Measurements from ENCODE around the gene TRABD2A.

GRCh38 chr2:84844141-84844540 lies 36.7 kb downstream of the TRABD2A start:
- TF ChIP-seq, protein P1, sequence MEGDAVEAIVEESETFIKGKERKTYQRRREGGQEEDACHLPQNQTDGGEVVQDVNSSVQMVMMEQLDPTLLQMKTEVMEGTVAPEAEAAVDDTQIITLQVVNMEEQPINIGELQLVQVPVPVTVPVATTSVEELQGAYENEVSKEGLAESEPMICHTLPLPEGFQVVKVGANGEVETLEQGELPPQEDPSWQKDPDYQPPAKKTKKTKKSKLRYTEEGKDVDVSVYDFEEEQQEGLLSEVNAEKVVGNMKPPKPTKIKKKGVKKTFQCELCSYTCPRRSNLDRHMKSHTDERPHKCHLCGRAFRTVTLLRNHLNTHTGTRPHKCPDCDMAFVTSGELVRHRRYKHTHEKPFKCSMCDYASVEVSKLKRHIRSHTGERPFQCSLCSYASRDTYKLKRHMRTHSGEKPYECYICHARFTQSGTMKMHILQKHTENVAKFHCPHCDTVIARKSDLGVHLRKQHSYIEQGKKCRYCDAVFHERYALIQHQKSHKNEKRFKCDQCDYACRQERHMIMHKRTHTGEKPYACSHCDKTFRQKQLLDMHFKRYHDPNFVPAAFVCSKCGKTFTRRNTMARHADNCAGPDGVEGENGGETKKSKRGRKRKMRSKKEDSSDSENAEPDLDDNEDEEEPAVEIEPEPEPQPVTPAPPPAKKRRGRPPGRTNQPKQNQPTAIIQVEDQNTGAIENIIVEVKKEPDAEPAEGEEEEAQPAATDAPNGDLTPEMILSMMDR (IDR thresholded peaks at IDR 0.05; ENCODE audit: low read length) = no peak
- no peak for TF ChIP-seq EZH2phosphoT487 (IDR thresholded peaks at IDR 0.05; ENCODE audit: low read length)
